Measurements from ENCODE around the gene RNF212B. TPM values are rescaled to one million over a fixed set of nuclear protein-coding genes. Genes with fewer than 3 reads are reported as not detected.
"Not testable (repeated sequence)": the region's sequence is repeated elsewhere in the genome, so short reads cannot be mapped to it uniquely, and the experiment has no call there.

The RNF212B gene
- total and polyA plus RNA-seq, 11 donors = not detected

GRCh38 chr14:23209651-23210423, 27.9 kb upstream of the RNF212B start:
- no peak for DNase-seq
- ATAC-seq = no peak
- peaks cover 0 to 6% (median 0%) of the 10 kb centered on the region in 9 donors for H3K27me3 ChIP-seq
- no peak overlapping the region for H3K27ac ChIP-seq
- peaks cover 0 to 3% (median 0%) of the 10 kb centered on the region in 12 donors for H3K9me3 ChIP-seq
- 81 to 90% (median 87%) methylated on average over 7 of the region's 7 CpGs for WGBS, 4 donors
- H3K4me3 ChIP-seq = no peak overlapping the region
- TF ChIP-seq CTCF (IDR thresholded peaks at IDR 0.05) = no peak
- H3K4me1 ChIP-seq = no peaks in the 10 kb centered on the region
- intact Hi-C loops (cut with DNase I) = no loop called here
- H3K36me3 ChIP-seq = no peaks in the 10 kb centered on the region

- no peak overlapping the region for H3K27ac ChIP-seq
- no peak for DNase-seq
- H3K27me3 ChIP-seq = peaks cover 0 to 5% (median 0%) of the 10 kb centered on the region in 9 donors
- ATAC-seq = no peak
- intact Hi-C loops (cut with DNase I) = no loop called here
- H3K36me3 ChIP-seq = no peaks in the 10 kb centered on the region
- no peaks in the 10 kb centered on the region for H3K4me1 ChIP-seq
- TF ChIP-seq POLR2A (IDR thresholded peaks at IDR 0.05) = no peak
- no peak for TF ChIP-seq CTCF (IDR thresholded peaks at IDR 0.05)
- H3K9me3 ChIP-seq = peaks cover 0 to 13% (median 0%) of the 10 kb centered on the region in 12 donors
- no peak overlapping the region for H3K4me3 ChIP-seq
- WGBS, 4 donors = 87 to 93% (median 90%) methylated on average over 1 of the region's 1 CpG
These were observed 22.3 kb upstream of the RNF212B start for GRCh38 chr14:23215421-23215820.

GRCh38 chr14:23217032-23218020, 20.4 kb upstream of the RNF212B start:
- intact Hi-C loops (cut with DNase I) = no loop called here
- Histone ChIP-seq H3K27ac (no peak overlapping the region), H3K27me3 (peaks cover 0 to 5% (median 0%) of the 10 kb centered on the region in 9 donors), H3K4me3 (no peak overlapping the region), H3K4me1 (no peaks in the 10 kb centered on the region), H3K36me3 (no peaks in the 10 kb centered on the region), H3K9me3 (peaks cover 0 to 13% (median 0%) of the 10 kb centered on the region in 12 donors)
- 91 to 94% (median 92%) methylated on average over 5 to 6 of the region's 6 CpGs for WGBS, 4 donors
- ATAC-seq = no peak
- no peak for DNase-seq
- TF ChIP-seq CTCF (IDR thresholded peaks at IDR 0.05) (no peak), POLR2A (IDR thresholded peaks at IDR 0.05) (no peak)

- DNase-seq = no peak
- 78 to 92% (median 85%) methylated on average over 3 of the region's 3 CpGs for WGBS, 4 donors
- intact Hi-C loops (cut with DNase I) = no loop called here
These were observed 18.7 kb upstream of the RNF212B start for GRCh38 chr14:23219075-23219474.

GRCh38 chr14:23224958-23225357, 12.8 kb upstream of the RNF212B start:
- H3K27ac ChIP-seq; H3K36me3 ChIP-seq; ATAC-seq; intact Hi-C loops (cut with DNase I); DNase-seq; H3K9me3 ChIP-seq; H3K4me1 ChIP-seq; H3K27me3 ChIP-seq; H3K4me3 ChIP-seq: not testable (repeated sequence)
- 67 to 87% (median 80%) methylated on average over 1 of the region's 1 CpG for WGBS, 4 donors

More at GRCh38 chr14:23219075-23219474, 18.7 kb upstream of the RNF212B start:
- no peak for ATAC-seq
- peaks cover 0 to 13% (median 0%) of the 10 kb centered on the region in 12 donors for H3K9me3 ChIP-seq
- H3K4me3 ChIP-seq = no peak overlapping the region
- H3K27me3 ChIP-seq = peaks cover 0 to 5% (median 0%) of the 10 kb centered on the region in 9 donors
- no peaks in the 10 kb centered on the region for H3K4me1 ChIP-seq
- TF ChIP-seq CTCF (IDR thresholded peaks at IDR 0.05) (no peak), POLR2A (IDR thresholded peaks at IDR 0.05) (no peak)
- H3K36me3 ChIP-seq = no peaks in the 10 kb centered on the region
- no peak overlapping the region for H3K27ac ChIP-seq

Data from heart left ventricle (tissue), 16 donors.